HG03521 (cell line): ENCODE results near the gene KAZN.

ENCODE experiments used
- ATAC-seq: cut with Tn5 transposase; IDR thresholded peaks from one replicate; pipeline ENCODE4 v1.9.1; 2021; ENCODE audit warnings: mild to moderate bottlenecking, moderate library complexity; ENCODE audit not compliant: unreplicated experiment

Gene KAZN

DNA sequence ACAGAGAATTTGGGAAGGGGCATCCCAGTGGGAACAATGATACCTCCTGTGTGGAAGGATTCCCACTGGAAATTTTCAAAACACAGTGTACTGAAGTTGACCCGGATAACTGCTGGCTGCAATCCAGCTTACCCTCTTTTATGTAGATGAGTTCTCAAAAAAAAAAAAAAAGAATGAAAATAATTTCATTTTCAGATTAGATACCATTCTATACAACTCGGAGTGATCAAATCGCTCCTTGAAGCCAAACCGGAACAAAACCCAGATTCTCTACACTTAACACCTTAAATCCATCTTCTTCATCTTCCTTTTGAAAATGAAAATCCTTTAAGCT is 69.1 kb downstream of the KAZN start:
- ATAC-seq = no peak

GRCh38 chr1:14668538-14668937 is 70.1 kb downstream of the KAZN start:
- ATAC-seq = no peak

DNA sequence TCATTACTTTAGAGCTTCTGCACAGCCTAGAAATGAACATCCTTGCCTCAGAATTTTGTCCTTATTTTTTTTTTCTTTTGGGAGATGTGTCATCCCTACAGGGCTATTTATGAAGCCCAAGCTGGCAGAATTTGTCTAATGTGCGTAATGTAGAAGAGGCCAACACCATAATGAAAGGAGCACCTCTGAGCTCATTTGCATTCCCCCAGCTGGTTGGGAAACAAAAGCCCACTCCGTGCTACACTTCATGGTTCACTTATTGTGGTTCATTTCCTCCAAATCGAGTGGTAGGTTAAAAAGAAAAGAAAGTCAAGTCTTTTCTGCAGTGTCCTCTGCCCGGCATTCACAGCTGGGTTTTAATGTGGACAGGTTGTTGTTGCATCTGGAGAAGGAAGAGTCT is 73.5 kb downstream of the KAZN start:
- ATAC-seq = no peak

- no peak for ATAC-seq
These were observed 75.5 kb downstream of the KAZN start for GRCh38 chr1:14674030-14674429.

DNA sequence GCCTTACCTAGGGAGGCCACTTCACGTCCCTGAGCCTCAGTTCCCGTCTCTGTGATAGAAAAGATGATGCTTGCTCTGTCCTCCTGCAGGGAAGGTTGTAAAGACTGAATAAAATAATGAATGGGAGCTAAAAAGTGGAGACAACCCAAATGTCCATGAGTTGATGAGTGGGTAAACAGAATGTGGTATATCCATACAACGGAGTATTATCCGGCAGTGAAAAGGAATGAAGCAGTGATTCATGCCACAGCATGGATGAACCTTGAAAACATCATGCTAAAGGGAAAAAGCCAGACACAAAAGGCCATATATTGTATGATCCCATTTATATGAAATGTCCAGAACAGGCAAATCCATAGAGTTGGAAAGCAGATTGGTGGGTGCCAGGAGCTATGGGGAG is 77.9 kb downstream of the KAZN start:
- ATAC-seq = no peak

GRCh38 chr1:14677292-14677971 is 78.9 kb downstream of the KAZN start:
- ATAC-seq = no peak

DNA sequence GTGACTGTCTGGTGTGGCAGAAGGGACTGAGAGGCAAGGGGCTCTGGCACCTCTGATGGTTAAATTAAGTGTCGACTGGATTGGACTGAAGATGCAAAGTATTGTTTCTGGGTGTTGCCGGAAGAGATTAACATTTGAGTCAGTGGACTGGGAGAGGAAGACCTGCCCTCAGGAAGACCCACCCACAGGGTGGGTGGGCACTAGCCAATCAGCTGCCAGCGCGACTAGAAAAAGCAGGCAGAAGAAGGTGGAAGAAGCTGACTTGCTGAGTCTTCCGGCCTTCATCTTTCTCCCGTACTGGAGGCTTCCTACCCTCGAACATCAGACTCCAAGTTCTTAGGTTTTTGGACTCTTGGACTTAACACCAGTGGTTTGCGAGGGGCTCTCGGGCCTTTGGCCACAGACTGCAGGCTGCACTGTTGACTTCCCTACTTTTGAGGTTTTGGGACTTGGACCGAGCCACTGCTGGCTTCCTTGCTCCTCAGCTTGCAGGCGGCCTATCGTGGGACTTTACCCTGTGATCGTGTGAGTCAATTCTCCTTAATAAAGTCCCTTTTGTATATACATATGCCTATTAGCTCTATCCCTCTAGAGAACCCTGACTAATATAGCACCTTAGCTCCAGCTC is 79.6 kb downstream of the KAZN start:
- ATAC-seq = no peak

DNA sequence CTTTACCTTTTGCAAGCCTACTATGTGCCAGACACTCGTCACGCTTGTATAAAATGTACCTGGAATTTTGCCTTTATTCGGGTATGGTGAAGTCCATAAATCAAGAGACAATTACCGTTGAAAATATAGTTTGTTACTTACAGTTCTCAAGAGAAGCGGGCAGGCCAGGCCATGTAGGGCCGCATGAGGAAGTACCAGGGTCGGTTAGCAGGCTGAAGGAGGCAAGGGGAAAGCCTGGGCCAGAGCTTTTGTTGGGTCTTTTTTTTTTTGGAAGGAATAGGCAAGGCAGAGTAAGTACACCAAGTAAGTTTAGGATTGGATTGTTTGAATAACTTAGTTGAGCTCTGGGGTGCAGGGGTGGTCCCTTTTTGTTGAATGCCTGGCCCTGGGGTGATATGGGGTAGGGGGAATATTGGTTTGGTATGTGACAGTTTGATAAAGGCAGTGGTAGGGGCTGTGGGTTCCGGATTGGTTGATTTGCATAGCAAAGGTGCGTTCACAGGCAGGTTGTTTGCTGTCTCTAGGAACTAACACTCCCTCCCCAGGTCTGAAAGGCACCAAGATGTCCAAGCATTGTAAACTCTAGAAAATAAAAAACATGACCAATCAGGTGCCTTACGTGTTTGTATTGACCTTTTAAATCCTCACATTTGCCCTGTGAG is 80.7 kb downstream of the KAZN start:
- no peak for ATAC-seq

DNA sequence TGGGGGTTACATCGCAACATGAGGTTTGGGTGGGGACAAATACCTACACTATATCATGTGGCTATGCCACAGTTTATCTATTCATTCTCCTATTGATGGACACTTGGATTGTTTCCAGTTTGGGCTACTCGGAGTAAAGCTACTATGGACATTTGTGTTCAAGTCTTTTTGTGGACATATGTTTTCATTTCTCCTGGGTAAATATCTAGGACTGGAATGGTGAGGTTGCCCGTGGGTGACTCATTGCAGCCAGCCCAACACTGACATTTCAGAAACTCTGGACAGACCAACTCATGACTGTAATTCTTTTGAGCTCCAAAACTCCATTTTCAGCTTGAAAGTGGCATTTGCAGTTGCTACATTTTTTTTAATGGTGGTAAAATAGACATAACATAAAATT is 82.7 kb downstream of the KAZN start:
- no peak for ATAC-seq

DNA sequence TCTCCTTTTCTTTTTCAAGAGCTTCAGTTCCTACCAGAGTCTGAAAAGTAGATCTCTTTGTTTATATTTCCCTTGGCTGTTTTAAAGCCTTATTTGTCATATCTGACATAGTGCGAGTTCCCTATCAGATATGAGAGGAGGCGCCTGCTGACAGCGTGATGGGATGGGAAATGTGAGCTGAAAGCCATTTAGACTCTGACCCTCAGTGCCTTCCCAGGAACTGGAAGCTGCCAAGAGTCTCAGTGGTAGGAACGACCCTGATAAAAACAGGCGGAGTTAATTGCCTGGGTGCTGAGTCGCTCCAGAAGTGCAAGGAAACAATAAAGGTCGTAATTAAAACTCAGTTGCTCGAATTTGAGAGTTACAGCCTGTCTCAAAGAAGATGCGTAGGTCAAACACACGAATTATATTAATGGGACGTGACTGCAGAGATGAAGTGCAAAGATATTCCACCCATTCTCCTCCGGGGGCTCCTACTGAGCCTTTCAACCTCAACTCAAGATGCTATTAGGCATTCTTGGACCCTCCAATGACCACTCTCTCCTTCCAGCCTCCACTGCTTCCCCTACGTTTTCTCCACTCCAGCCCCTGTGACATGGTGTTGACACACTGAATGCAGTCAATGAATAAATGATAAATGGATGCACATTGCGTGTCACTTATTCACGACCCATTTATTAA is 84.6 kb downstream of the KAZN start:
- no peak for ATAC-seq

DNA sequence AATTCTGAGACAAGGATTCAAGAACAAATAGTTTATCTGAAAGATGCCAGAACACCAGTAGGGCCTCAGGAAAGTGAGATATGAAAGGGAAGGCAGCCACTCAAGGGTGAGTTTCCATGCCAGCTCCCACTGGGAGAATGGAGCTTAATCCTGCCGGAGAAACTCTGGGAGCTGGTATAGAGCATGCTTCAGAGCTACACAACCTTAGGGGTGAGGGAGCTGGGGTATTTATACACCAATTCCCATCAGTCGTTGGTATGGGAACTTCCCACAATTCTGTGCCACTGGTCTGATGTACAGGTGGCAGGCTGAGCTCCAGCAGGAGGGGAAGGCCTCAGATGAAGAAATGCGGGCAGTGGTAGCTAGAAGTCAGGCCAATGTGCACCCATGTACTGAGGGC is 86.6 kb downstream of the KAZN start:
- ATAC-seq = no peak

DNA sequence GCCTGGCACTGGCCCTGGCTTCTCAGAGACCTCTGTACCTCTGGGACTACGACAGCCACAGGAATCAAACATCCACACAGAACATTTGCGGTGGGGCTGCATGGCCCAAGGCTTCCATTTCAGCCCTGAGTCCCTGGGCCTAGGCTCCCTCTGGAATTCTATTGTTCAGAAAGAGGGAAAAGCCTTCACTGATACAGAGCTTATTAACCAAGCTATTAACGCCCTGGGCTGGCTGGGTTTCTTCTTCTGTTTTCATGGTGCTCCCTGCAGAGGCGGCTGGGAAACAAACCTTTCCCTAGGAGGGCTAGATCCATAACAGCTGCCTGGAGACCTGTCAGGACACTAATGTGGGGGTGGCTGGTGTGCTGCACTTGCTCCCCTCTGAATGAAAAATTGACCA is 88.2 kb downstream of the KAZN start:
- ATAC-seq = no peak

DNA sequence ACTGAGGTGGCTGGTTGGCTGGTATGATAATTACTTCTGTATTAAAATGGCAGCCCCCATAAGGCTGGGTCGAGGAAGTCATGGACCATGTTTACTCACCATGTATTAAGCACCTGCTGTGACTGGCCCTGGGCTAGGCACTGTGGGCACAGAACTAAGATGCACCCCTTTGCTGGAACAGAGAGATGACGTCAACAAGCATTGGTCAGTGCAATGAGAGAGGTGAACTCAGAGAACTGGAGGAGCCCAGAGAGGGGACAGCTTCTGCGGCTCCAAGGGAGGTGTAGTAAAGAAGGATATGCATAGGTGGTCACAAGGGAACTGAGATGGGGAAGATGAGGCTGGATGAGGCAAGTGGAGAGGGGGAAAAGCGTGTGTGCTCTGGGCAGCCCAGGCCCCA is 88.7 kb downstream of the KAZN start:
- no peak for ATAC-seq

DNA sequence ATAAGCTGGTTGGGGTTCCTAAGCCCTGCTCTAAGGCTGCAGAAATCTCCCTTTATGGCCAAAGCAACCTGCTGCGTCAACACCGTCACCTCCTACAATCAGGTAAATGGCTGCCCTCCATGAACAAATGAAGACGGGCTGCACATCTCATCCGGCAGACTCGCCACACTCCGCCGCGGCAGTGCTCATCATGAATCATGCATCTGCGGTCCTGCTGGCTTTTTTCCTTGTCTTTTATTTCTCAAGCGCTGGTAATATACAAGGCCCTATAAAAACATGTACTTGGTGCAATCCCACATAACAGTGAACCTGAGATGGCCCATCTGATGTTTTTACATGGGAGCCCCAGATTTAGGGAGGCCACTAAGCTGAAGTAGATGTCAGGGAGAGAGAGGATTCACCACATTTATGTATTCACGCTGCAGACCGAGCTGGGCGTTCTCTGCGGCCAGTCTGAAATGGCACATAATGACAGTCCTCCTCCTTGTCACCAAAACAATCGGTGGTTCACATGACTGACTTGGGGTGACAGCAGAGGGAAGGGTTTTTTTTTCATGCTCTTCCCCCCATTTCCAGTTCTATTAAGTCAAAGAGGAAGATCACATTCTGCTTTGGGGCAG is 91.6 kb downstream of the KAZN start:
- ATAC-seq = no peak

GRCh38 chr1:14693949-14694348 is 95.5 kb downstream of the KAZN start:
- ATAC-seq = no peak

DNA sequence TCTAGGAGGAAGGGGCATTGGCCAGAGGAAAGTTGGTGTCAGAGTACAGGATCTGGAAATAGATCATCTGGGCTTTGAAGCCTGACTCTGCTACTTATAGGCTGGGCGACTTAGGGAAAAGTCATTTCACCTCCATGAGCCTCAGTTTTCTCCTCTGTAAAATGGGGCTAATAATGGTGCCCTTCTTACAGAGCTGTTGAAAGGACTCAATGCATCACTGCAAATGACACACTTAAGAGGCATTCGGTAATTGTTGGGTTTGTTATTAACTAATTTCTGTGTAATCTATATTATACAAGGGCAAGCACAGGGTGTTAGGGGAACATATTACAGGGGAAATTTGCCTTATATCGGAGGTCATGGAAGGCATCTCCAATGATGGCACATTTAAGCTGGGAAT is 96.1 kb downstream of the KAZN start:
- no peak for ATAC-seq

DNA sequence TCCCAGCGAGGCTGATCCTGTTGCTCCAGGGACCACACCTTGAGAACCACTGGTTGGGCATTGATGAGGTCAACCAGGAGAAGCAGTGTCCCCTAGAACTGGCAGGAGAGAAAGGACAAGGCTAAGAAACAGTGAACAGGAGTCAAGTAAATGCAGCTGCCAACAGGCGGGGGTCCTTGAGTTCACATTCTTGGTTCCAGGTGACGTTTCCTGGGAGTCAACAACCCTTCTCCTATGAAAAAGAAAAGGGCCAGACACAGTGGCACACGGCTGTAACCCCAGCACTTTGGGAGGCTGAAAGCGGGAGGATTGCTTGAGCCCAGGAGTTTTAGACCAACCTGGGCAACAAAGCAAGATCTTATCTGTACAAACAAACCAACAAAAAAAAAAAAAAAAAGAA is 98.3 kb downstream of the KAZN start:
- ATAC-seq = no peak

GRCh38 chr1:14697353-14697752 is 98.9 kb downstream of the KAZN start:
- ATAC-seq = no peak

- no peak for ATAC-seq
These were observed 99.8 kb downstream of the KAZN start for GRCh38 chr1:14698314-14698713.

DNA sequence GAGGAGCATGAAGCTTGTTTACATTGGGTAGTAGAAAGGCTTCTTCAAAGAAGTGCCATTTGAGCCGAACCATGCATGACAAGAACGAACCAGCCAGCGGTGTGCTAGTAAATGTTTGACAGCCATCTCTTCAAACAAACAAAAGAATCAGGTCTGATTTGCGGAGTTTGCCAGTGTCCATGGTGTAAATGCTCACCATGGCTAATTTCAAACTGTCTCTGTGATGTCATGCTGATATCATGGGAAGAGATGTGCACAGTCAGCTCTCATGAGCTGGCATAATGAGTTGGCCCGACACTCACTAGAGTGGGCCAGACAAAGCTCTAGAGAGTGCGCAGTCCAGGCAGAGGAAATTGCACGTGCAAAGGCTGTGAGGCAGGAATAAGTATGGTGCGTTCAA is 101.1 kb downstream of the KAZN start:
- no peak for ATAC-seq

DNA sequence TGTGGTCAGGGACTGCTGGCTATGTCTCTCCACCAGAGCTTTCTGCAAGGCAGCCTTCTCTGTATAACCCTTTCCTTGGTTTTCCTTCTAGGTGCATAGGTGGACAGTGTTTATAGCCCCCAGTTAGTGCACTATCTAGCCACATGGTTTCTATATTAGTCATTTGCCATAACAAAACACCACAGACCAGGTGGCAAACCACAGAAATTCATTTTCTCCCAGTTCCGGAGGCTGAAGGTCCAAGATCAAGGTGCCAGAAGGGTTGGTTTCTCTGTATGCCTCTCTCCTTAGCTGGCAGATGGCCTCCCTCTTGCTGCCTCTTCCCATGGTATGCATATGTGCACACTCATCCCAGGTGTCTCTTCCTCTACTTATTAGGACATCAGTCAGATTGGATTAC is 106.4 kb downstream of the KAZN start:
- no peak for ATAC-seq

DNA sequence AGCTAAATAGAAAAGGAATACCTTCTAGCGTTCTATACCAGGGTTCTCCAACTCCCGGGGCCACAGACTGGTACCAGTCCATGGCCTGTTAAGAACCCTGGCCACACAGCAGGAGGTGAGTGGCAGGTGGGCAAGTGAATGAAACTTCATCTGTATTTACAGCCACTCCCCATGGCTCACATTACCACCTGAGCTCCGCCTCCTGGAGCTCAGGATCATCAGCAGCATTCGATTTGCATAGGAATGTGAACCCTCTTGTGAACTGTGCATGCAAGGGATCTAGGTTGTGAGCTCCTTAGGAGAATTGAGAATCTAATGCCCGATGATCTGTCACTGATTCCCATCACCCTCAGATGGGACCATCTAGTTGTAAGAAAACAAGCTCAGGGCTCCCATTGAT is 107.3 kb downstream of the KAZN start:
- ATAC-seq = no peak
